IMR-90 (cell line): ENCODE results near the gene ABHD5. TPM values are rescaled to one million over a fixed set of nuclear protein-coding genes. Genes with fewer than 3 reads are reported as not detected.

Experiments
- ATAC-seq: fragments of 200-7000 bp; cut with Tn5 transposase; 2 replicates; pipeline ENCODE4 v1.9.1; 2020; ENCODE audit warnings: low read depth, mild to moderate bottlenecking, moderate library complexity
- BruUV-seq: library from RNA; stranded (reverse); fragments of 400-500 nt; replicated peaks from 2 replicates; lab custom pipeline; 2021; lab: Mats Ljungman, UMichigan
- CTCF ChIA-PET: fragments of 300-600 bp; formaldehyde crosslinking; extraction: SDS; loops from one replicate; lab custom pipeline; 2021; ENCODE audit warnings: antibody characterized with exemption; lab: Yijun Ruan, JAX
- POLR2A ChIA-PET: fragments of 300-600 bp; sonication (Branson Sonifier 250); formaldehyde crosslinking; loops from one replicate; lab custom pipeline; 2022; ENCODE audit warnings: antibody characterized with exemption; ENCODE audit not compliant: unreplicated experiment; lab: Charles Lee
- DNase-seq: peaks from one replicate; pipeline ENCODE4 v3.0.0; 2013
- H2AFZ ChIP-seq: replicated peaks from 2 replicates; pipeline ENCODE3; 2013; ENCODE audit warnings: low read length, mild to moderate bottlenecking; ENCODE audit not compliant: poor library complexity
- H2AK5ac ChIP-seq: 2 replicates; pipeline ENCODE4 v1.6.1; 2013; ENCODE audit warnings: low read depth, low read length, inconsistent platforms
- H2AK9ac ChIP-seq: replicated peaks from 2 replicates; pipeline ENCODE3; 2013; ENCODE audit warnings: mild to moderate bottlenecking, low read depth, low read length, moderate library complexity; ENCODE audit not compliant: poor library complexity
- H2BK120ac ChIP-seq: 2 replicates; pipeline ENCODE4 v1.6.1; 2013; ENCODE audit warnings: low read depth, low read length, inconsistent platforms
- H2BK15ac ChIP-seq: 3 replicates; pipeline ENCODE4 v1.6.1; 2013; ENCODE audit warnings: low read depth, low read length, inconsistent platforms
- H2BK20ac ChIP-seq: 2 replicates; pipeline ENCODE4 v1.6.1; 2013; ENCODE audit warnings: low read depth, mild to moderate bottlenecking, inconsistent platforms, low read length, moderate library complexity
- H2BK5ac ChIP-seq: 2 replicates; pipeline ENCODE4 v1.6.1; 2013; ENCODE audit warnings: mild to moderate bottlenecking, low read depth, low read length, inconsistent platforms; ENCODE audit not compliant: poor library complexity, severe bottlenecking
- H3K14ac ChIP-seq: replicated peaks from 2 replicates; pipeline ENCODE4 v1.6.1; 2013; ENCODE audit warnings: low read depth, low read length, inconsistent platforms
- H3K18ac ChIP-seq: 2 replicates; pipeline ENCODE4 v1.6.1; 2013; ENCODE audit warnings: low read depth, low read length, control low read depth
- H3K23ac ChIP-seq: 2 replicates; pipeline ENCODE4 v1.6.1; 2013; ENCODE audit warnings: low read depth, low read length, inconsistent platforms
- H3K27ac ChIP-seq: 2 replicates; pipeline ENCODE4 v1.5.1; 2013; ENCODE audit warnings: mild to moderate bottlenecking, control low read depth, low read length; ENCODE audit not compliant: insufficient read depth
- H3K27me3 ChIP-seq: 2 replicates; pipeline ENCODE4 v1.6.1; 2013; ENCODE audit warnings: low read length; ENCODE audit not compliant: control insufficient read depth, insufficient read depth
- H3K36me3 ChIP-seq: 2 replicates; pipeline ENCODE4 v1.6.1; 2013; ENCODE audit warnings: low read length, mixed read lengths; ENCODE audit not compliant: control insufficient read depth, insufficient read depth
- H3K4ac ChIP-seq: 2 replicates; pipeline ENCODE4 v1.6.1; 2013; ENCODE audit warnings: low read depth, low read length, inconsistent platforms
- H3K4me1 ChIP-seq: 2 replicates; pipeline ENCODE4 v1.6.1; 2013; ENCODE audit warnings: low read length, mixed read lengths; ENCODE audit not compliant: control insufficient read depth, insufficient read depth
- H3K4me2 ChIP-seq: 2 replicates; pipeline ENCODE4 v1.6.1; 2013; ENCODE audit warnings: low read depth, mild to moderate bottlenecking, control low read depth, low read length, moderate library complexity
- H3K4me3 ChIP-seq: 2 replicates; pipeline ENCODE4 v1.5.1; 2013; ENCODE audit warnings: low read depth, mild to moderate bottlenecking, control low read depth, low read length, moderate library complexity; ENCODE audit not compliant: insufficient read depth
- H3K56ac ChIP-seq: 2 replicates; pipeline ENCODE4 v1.6.1; 2013; ENCODE audit warnings: low read length, inconsistent platforms; ENCODE audit not compliant: insufficient read depth; ENCODE audit errors: extremely low read depth
- H3K79me1 ChIP-seq, 2 experiments: 2 replicates each; pipeline ENCODE4 v1.6.1; 2013; ENCODE audit warnings: low read length in 2 of 2, inconsistent platforms in 1 of 2, low read depth in 1 of 2
- H3K9ac ChIP-seq: 2 replicates; pipeline ENCODE4 v1.6.1; 2013; ENCODE audit warnings: low read depth, low read length, control low read depth
- H3K9me1 ChIP-seq: 2 replicates; pipeline ENCODE4 v1.6.1; 2013; ENCODE audit warnings: low read length, inconsistent platforms; ENCODE audit not compliant: insufficient read depth
- H3K9me3 ChIP-seq: 2 replicates; pipeline ENCODE4 v1.6.1; 2013; ENCODE audit warnings: low read length; ENCODE audit not compliant: control insufficient read depth, insufficient read depth
- H4K20me1 ChIP-seq: 2 replicates; pipeline ENCODE4 v1.6.1; 2013; ENCODE audit warnings: low read length, inconsistent platforms; ENCODE audit not compliant: insufficient read depth
- H4K5ac ChIP-seq: 2 replicates; pipeline ENCODE4 v1.6.1; 2013; ENCODE audit warnings: mild to moderate bottlenecking, low read depth, low read length, control low read depth
- H4K8ac ChIP-seq, 2 experiments: 2 replicates each; pipeline ENCODE4 v1.6.1; 2013; ENCODE audit warnings: low read depth in 2 of 2, low read length in 2 of 2, control low read depth in 1 of 2, inconsistent platforms in 1 of 2
- H4K91ac ChIP-seq: 2 replicates; pipeline ENCODE4 v1.6.1; 2013; ENCODE audit warnings: low read depth, low read length, inconsistent platforms; ENCODE audit not compliant: insufficient read depth
- BHLHE40 ChIP-seq: fragments of 150-350 bp; IDR thresholded peaks from 2 replicates; pipeline ENCODE4 v1.6.1; 2016; ENCODE audit warnings: mild to moderate bottlenecking, low read depth, low read length
- CHD1 ChIP-seq: IDR thresholded peaks from 2 replicates; pipeline ENCODE4 v1.6.1; 2012; ENCODE audit warnings: low read depth, low read length, improper control_type of control experiment
- MAFK ChIP-seq: IDR thresholded peaks from 2 replicates; pipeline ENCODE4 v1.6.1; 2012; ENCODE audit warnings: low read depth, low read length, improper control_type of control experiment
- MAZ ChIP-seq: IDR thresholded peaks from 2 replicates; pipeline ENCODE4 v1.6.1; 2012; ENCODE audit warnings: low read depth, mild to moderate bottlenecking, low read length, improper control_type of control experiment, moderate library complexity, borderline replicate concordance
- NFE2L2 ChIP-seq: fragments of 150-350 bp; IDR thresholded peaks from 2 replicates; pipeline ENCODE4 v1.6.1; 2016; ENCODE audit warnings: low read depth, mild to moderate bottlenecking, low read length
- RAD21 ChIP-seq: IDR thresholded peaks from 2 replicates; pipeline ENCODE4 v1.6.1; 2012; ENCODE audit warnings: low read length, improper control_type of control experiment
- RCOR1 ChIP-seq: IDR thresholded peaks from 2 replicates; pipeline ENCODE4 v1.6.1; 2012; ENCODE audit warnings: mild to moderate bottlenecking, low read length, improper control_type of control experiment; ENCODE audit not compliant: insufficient replicate concordance
- SMC3 ChIP-seq: fragments of 150-350 bp; IDR thresholded peaks from 2 replicates; pipeline ENCODE4 v1.6.1; 2016; ENCODE audit warnings: low read depth, mild to moderate bottlenecking, antibody characterized with exemption, low read length, moderate library complexity
- WGBS, 2 experiments: methylation state at CpG; one replicate each; pipeline versions ENCODE4 v1.1.5 to v1.1.7; 2013; ENCODE audit warnings: missing lambda C conversion rate in 2 of 2; ENCODE audit not compliant: insufficient read length in 1 of 2; ENCODE audit errors: extremely low coverage in 2 of 2; 5-methylcytosine and 5-hydroxymethylcytosine counted together
- dilution Hi-C: fragments of 300-500 bp; cut with HindIII; formaldehyde crosslinking; loops from one replicate; pipeline ENCODE4 v1.14.3; 2018; ENCODE audit warnings: low sequenced_read_pairs; ENCODE audit not compliant: unreplicated experiment
- in situ Hi-C: fragments of 300-500 bp; cut with MboI; formaldehyde crosslinking; loops from 3 replicates; pipeline ENCODE4 v1.14.3; 2019; ENCODE audit warnings: low sequenced_read_pairs, inconsistent platforms, mixed read lengths
- intact Hi-C: fragments of 100-400 bp; cut with micrococcal nuclease; formaldehyde crosslinking; loops from 2 replicates; pipeline ENCODE4 v1.10.0; 2022
- polyA plus RNA-seq, 3 experiments: library from polyadenylated mRNA; depleted of rRNA; stranded (reverse); fragments of >200 nt; gene quantifications; 2 replicates each; pipeline ENCODE4 v1.2.3, GENCODE V29; 2012; ENCODE audit warnings: low replicate concordance in 1 of 3
- total RNA-seq: library from RNA; depleted of rRNA; stranded (reverse); fragments of >200 nt; gene quantifications from 2 replicates; pipeline ENCODE4 v1.2.3, GENCODE V29; 2012
- TF ChIP-seq, protein P1 (sequence below): conservative IDR thresholded peaks from 2 replicates; pipeline ENCODE4 v1.5.1; 2012; ENCODE audit warnings: mild to moderate bottlenecking, low read depth, low read length, improper control_type of control experiment
- TF ChIP-seq, protein P2 (sequence below): fragments of 150-350 bp; IDR thresholded peaks from 2 replicates; pipeline ENCODE4 v1.6.1; 2017; ENCODE audit warnings: mild to moderate bottlenecking, antibody characterized with exemption, low read length, low read depth

ABHD5 gene
- total and polyA plus RNA-seq, 2 of the 4 experiments (the other 2 are of a cell fraction): 15.8 to 33.2 TPM

DNA sequence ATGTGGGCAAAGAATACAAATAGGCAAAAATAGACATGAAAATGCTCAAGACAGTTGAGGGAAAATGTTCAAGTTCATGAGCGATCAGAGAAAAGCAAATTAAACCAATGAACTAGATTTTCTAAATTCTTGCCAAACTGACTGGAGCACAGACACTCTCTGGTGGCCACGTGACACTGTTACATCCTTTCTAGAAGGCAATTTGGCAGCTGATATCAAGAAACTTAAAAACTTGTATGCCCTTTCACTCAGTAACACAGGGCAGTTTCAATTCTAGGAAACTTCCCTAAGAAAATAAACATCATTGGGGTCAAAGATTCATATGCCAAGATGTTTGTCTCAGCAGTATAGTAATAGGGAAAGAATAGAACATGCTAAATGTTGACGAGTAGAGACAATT is 52.2 kb downstream of the ABHD5 start:
- H3K4ac ChIP-seq: no peak overlapping the region
- 0% methylated on average over 1 of the region's 3 CpGs; no CpG with 5 or more reads in 1 of the 2 experiments for WGBS, 2 experiments
- H4K91ac ChIP-seq: no peak overlapping the region
- no peaks in the 10 kb centered on the region for H4K20me1 ChIP-seq
- peak overlapping the region; percentile 58; the same call in 1 of the 2 replicates for H3K18ac ChIP-seq
- peaks cover 7% of the 10 kb centered on the region for H3K9me1 ChIP-seq
- no peak overlapping the region for H2BK20ac ChIP-seq
- no peaks in the 10 kb centered on the region for H3K9me3 ChIP-seq
- dilution Hi-C loops: no loop called here
- no peak overlapping the region for H3K27ac ChIP-seq
- no peak overlapping the region for H2BK120ac ChIP-seq
- no peak overlapping the region for H3K23ac ChIP-seq
- H3K36me3 ChIP-seq: no peaks in the 10 kb centered on the region
- ChIA-PET CTCF (interaction anchor here (0.6 kb wide), 1 partner anchor 511 kb away, joined by 4 read pairs; no protein-coding TSS in a partner anchor), POLR2A (no interaction called here)
- H3K4me3 ChIP-seq: no peak overlapping the region
- no peaks in the 10 kb centered on the region for H3K27me3 ChIP-seq
- no peaks in the 10 kb centered on the region for H3K79me1 ChIP-seq
- H3K4me2 ChIP-seq: peak overlapping the region; percentile 64; the same call in 1 of the 2 replicates
- no peak overlapping the region for H3K9ac ChIP-seq
- in situ Hi-C loops: no loop called here
- intact Hi-C loops: loop anchor here (2.0 kb wide), 1 partner anchor 580 kb away; no protein-coding TSS in a partner anchor
- no peak overlapping the region for H3K14ac ChIP-seq
- peaks cover 17% of the 10 kb centered on the region for H3K4me1 ChIP-seq
- H2AK5ac ChIP-seq: no peak overlapping the region
- no peak overlapping the region for H2AFZ ChIP-seq
- ATAC-seq: peak; percentile 48
- H4K5ac ChIP-seq: no peak overlapping the region
- H2BK15ac ChIP-seq: no peak overlapping the region
- H3K56ac ChIP-seq: no peak overlapping the region
- no peak overlapping the region for H2AK9ac ChIP-seq
- peak overlapping the region; percentile 49 for H2BK5ac ChIP-seq
- DNase-seq: peak; percentile 62
- no TSS peak for BruUV-seq
- TF ChIP-seq MAZ (no peak), CHD1 (no peak), RAD21 (peak; percentile 42), RCOR1 (no peak), NFE2L2 (no peak), SMC3 (peak; percentile 39), BHLHE40 (no peak), MAFK (no peak)
- TF ChIP-seq, protein P1, sequence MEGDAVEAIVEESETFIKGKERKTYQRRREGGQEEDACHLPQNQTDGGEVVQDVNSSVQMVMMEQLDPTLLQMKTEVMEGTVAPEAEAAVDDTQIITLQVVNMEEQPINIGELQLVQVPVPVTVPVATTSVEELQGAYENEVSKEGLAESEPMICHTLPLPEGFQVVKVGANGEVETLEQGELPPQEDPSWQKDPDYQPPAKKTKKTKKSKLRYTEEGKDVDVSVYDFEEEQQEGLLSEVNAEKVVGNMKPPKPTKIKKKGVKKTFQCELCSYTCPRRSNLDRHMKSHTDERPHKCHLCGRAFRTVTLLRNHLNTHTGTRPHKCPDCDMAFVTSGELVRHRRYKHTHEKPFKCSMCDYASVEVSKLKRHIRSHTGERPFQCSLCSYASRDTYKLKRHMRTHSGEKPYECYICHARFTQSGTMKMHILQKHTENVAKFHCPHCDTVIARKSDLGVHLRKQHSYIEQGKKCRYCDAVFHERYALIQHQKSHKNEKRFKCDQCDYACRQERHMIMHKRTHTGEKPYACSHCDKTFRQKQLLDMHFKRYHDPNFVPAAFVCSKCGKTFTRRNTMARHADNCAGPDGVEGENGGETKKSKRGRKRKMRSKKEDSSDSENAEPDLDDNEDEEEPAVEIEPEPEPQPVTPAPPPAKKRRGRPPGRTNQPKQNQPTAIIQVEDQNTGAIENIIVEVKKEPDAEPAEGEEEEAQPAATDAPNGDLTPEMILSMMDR: peak; percentile 33
- TF ChIP-seq, protein P2, sequence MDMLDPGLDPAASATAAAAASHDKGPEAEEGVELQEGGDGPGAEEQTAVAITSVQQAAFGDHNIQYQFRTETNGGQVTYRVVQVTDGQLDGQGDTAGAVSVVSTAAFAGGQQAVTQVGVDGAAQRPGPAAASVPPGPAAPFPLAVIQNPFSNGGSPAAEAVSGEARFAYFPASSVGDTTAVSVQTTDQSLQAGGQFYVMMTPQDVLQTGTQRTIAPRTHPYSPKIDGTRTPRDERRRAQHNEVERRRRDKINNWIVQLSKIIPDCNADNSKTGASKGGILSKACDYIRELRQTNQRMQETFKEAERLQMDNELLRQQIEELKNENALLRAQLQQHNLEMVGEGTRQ: peak; percentile 86
- H4K8ac ChIP-seq: peak overlapping the region in 1 of 2 experiments; percentile 0; a peak in 1 of 4 replicates
